Panc1 (cell line): ENCODE data around the gene XRCC4.

Experiments used
- CTCF ChIP-seq: fragments of 450-650 bp; IDR thresholded peaks from 2 replicates; pipeline ENCODE4 v1.5.1; 2017; ENCODE audit warnings: mild to moderate bottlenecking
- POLR2AphosphoS5 ChIP-seq: IDR thresholded peaks from 2 replicates; pipeline ENCODE4 v1.6.1; 2012; ENCODE audit warnings: mild to moderate bottlenecking, low read depth, low read length, moderate library complexity
- REST ChIP-seq, 2 experiments: IDR thresholded peaks; 2 replicates each; pipeline ENCODE4 v1.6.1; 2011 to 2012; ENCODE audit warnings: low read depth in 2 of 2, control low read depth in 1 of 2, low read length in 1 of 2, mild to moderate bottlenecking in 1 of 2, moderate library complexity in 1 of 2; ENCODE audit not compliant: insufficient read depth in 1 of 2
- SIN3A ChIP-seq: IDR thresholded peaks from 2 replicates; pipeline ENCODE4 v1.6.1; 2012; ENCODE audit warnings: low read depth, mild to moderate bottlenecking, low read length, moderate library complexity, borderline replicate concordance; ENCODE audit not compliant: insufficient read depth

- TF ChIP-seq CTCF, result no peak
- TF ChIP-seq POLR2AphosphoS5, result no peak
- TF ChIP-seq REST (IDR thresholded peaks at IDR 0.05; ENCODE audit: insufficient read depth in 1 of 2, low read depth in 2 of 2, low read length in 1 of 2), result no peak
- no peak for TF ChIP-seq SIN3A
Measured at GRCh38 chr5:83035373-83036100, 41.8 kb upstream of the XRCC4 start.
